Caco-2 (cell line): ENCODE results near the gene TBX4. TPM values are rescaled to one million over a fixed set of nuclear protein-coding genes. Genes with fewer than 3 reads are reported as not detected.
A peak's percentile ranks its signal among the peaks of the same experiment; 100 is the strongest.

Experiments
- BruUV-seq: library from RNA; stranded (reverse); fragments of 400-500 nt; replicated peaks from 2 replicates; lab custom pipeline; 2021; lab: Mats Ljungman, UMichigan
- CTCF ChIA-PET: fragments of 300-600 bp; sonication (Branson Sonifier 250); formaldehyde crosslinking; loops from one replicate; lab custom pipeline; 2022; ENCODE audit warnings: antibody characterized with exemption; lab: Charles Lee
- POLR2A ChIA-PET: fragments of 300-600 bp; sonication (Branson Sonifier 250); formaldehyde crosslinking; loops from one replicate; lab custom pipeline; 2022; ENCODE audit warnings: antibody characterized with exemption; lab: Charles Lee
- DNase-seq, 2 experiments: peaks; one replicate each; pipeline versions ENCODE4 v3.0.0 to v3.0.0-alpha.2; 2020 to 2022
- H3K27me3 ChIP-seq: replicated peaks from 2 replicates; pipeline ENCODE4 v1.6.0; 2011; ENCODE audit warnings: low read length; ENCODE audit not compliant: control insufficient read depth, insufficient read depth
- H3K36me3 ChIP-seq: 2 replicates; pipeline ENCODE4 v1.5.1; 2011; ENCODE audit warnings: low read length; ENCODE audit not compliant: control insufficient read depth, insufficient read depth
- H3K4me1 ChIP-seq: fragments of 250-450 bp; sonication (Bioruptor Pico); 2 replicates; pipeline ENCODE4 v1.5.1; 2020; ENCODE audit warnings: mild to moderate bottlenecking
- H3K4me3 ChIP-seq: 2 replicates; pipeline ENCODE4 v1.5.1; 2011; ENCODE audit warnings: low read depth, mild to moderate bottlenecking, control low read depth, low read length
- H3K9me3 ChIP-seq: fragments of 250-450 bp; sonication (Bioruptor Pico); 2 replicates; pipeline ENCODE4 v1.5.1; 2020; ENCODE audit warnings: mild to moderate bottlenecking, moderate library complexity
- H3K27ac Mint-ChIP-seq: one replicate; pipeline ENCODE4 v1.8.0; 2022; ENCODE audit warnings: mixed read lengths; ENCODE audit not compliant: unreplicated experiment
- H3K27me3 Mint-ChIP-seq: one replicate; pipeline ENCODE4 v1.8.0; 2022; ENCODE audit warnings: mixed read lengths; ENCODE audit not compliant: insufficient read depth, unreplicated experiment
- H3K36me3 Mint-ChIP-seq: one replicate; pipeline ENCODE4 v1.8.0; 2022; ENCODE audit warnings: mild to moderate bottlenecking, mixed read lengths; ENCODE audit not compliant: insufficient read depth, unreplicated experiment
- H3K4me1 Mint-ChIP-seq: one replicate; pipeline ENCODE4 v1.8.0; 2022; ENCODE audit warnings: low read depth, mixed read lengths; ENCODE audit not compliant: unreplicated experiment
- H3K4me3 Mint-ChIP-seq: one replicate; pipeline ENCODE4 v1.8.0; 2022; ENCODE audit warnings: mild to moderate bottlenecking, moderate library complexity, mixed read lengths; ENCODE audit not compliant: unreplicated experiment
- H3K9me3 Mint-ChIP-seq: one replicate; pipeline ENCODE4 v1.8.0; 2022; ENCODE audit warnings: mixed read lengths; ENCODE audit not compliant: unreplicated experiment
- intact Hi-C: fragments of 100-400 bp; cut with micrococcal nuclease; formaldehyde crosslinking; loops from one replicate; pipeline ENCODE4 v1.10.0; 2022; ENCODE audit not compliant: unreplicated experiment
- total RNA-seq: library from RNA; stranded (reverse); gene quantifications from 2 replicates; pipeline ENCODE4 v1.2.3, GENCODE V29; 2022
- TF ChIP-seq, protein P1 (sequence below), 2 experiments: fragments of 200-600 bp in 1 of 2; IDR thresholded peaks; 1 replicate in 1 of 2; 2 replicates in 1 of 2; pipeline versions ENCODE4 v1.5.1 to v1.8.0; 2011 to 2022; ENCODE audit warnings: antibody characterized with exemption in 1 of 2, control low read depth in 1 of 2, inconsistent platforms in 1 of 2, low read depth in 1 of 2, low read length in 1 of 2, mild to moderate bottlenecking in 1 of 2, moderate library complexity in 1 of 2; ENCODE audit not compliant: insufficient read depth in 1 of 2, severe bottlenecking in 1 of 2, unreplicated experiment in 1 of 2

TBX4 gene
- total RNA-seq, 1 experiment from 2014 or later, result 2.5 TPM

DNA sequence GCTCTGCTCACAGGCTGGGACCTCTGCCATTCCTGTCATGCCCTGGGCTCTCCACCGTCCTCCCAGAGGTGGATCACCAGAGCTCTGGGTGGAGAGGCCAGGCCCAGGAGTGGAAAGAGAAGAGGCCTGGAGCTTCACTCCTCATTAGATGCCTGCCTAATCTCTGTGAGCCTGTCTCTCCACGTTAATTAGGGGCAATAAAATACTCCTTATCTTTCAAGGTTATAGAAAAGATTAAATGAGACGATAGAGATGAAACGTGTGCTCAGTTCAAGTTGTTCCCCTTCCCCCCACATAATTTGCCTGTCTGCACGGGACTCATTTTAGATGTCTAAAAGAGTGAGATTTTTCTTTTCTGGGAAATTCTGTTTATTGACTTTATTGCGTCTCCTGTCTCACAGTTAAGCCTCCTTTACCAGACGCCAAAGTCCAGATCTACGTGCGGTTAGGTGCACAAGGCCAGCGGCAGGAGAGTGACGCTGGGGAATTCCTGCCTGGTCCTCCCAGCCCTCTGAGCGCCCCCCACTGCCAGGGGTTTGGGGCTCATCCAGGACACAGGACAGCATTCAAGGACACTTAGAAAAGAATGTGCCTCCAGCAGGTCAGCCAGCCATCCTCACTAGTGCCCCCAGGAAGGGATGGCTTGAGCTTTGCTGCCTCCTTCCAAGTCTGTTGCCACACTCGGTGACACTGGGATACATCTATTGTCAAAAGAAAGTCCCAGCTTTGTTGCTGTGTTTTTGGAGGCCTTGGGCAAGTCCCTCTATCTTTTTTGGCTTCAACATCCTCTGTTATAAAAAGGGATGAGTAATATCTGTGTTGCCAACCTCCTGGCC, 42.3 kb downstream of the TBX4 start:
- intact Hi-C loops, result loop anchor here (1.0 to 2.0 kb wide), 3 partner anchors 16 to 56 kb away; no protein-coding TSS in a partner anchor
- Histone ChIP-seq H3K9me3 (no peaks in the 10 kb centered on the region), H3K27me3 (no peaks in the 10 kb centered on the region), H3K36me3 (no peaks in the 10 kb centered on the region), H3K4me3 (no peak overlapping the region), H3K4me1 (peaks cover 50% of the 10 kb centered on the region)
- POLR2A ChIA-PET, result interaction anchor here (0.6 kb wide), 1 partner anchor 82 kb away, joined by 4 read pairs; no protein-coding TSS in a partner anchor
- H3K4me1 Mint-ChIP-seq, result peaks cover 33% of the 10 kb centered on the region
- TF ChIP-seq, protein P1, sequence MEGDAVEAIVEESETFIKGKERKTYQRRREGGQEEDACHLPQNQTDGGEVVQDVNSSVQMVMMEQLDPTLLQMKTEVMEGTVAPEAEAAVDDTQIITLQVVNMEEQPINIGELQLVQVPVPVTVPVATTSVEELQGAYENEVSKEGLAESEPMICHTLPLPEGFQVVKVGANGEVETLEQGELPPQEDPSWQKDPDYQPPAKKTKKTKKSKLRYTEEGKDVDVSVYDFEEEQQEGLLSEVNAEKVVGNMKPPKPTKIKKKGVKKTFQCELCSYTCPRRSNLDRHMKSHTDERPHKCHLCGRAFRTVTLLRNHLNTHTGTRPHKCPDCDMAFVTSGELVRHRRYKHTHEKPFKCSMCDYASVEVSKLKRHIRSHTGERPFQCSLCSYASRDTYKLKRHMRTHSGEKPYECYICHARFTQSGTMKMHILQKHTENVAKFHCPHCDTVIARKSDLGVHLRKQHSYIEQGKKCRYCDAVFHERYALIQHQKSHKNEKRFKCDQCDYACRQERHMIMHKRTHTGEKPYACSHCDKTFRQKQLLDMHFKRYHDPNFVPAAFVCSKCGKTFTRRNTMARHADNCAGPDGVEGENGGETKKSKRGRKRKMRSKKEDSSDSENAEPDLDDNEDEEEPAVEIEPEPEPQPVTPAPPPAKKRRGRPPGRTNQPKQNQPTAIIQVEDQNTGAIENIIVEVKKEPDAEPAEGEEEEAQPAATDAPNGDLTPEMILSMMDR (IDR thresholded peaks at IDR 0.05; ENCODE audit: insufficient read depth in 1 of 2, low read depth in 1 of 2, low read length in 1 of 2, severe bottlenecking in 1 of 2, unreplicated experiment in 1 of 2), result peak in 1 of 2 experiments; percentile 7
- no peaks in the 10 kb centered on the region for H3K36me3 Mint-ChIP-seq
- CTCF ChIA-PET, result interaction anchor here (1.0 to 1.2 kb wide), 2 partner anchors 30 to 33 kb away, joined by 3 to 5 read pairs; no protein-coding TSS in a partner anchor
- no peak overlapping the region for H3K27ac Mint-ChIP-seq
- H3K9me3 Mint-ChIP-seq, result no peaks in the 10 kb centered on the region
- no TSS peak for BruUV-seq
- peak; percentile 54 to 73 for DNase-seq
- H3K27me3 Mint-ChIP-seq, result no peaks in the 10 kb centered on the region
- no peak overlapping the region for H3K4me3 Mint-ChIP-seq

DNA sequence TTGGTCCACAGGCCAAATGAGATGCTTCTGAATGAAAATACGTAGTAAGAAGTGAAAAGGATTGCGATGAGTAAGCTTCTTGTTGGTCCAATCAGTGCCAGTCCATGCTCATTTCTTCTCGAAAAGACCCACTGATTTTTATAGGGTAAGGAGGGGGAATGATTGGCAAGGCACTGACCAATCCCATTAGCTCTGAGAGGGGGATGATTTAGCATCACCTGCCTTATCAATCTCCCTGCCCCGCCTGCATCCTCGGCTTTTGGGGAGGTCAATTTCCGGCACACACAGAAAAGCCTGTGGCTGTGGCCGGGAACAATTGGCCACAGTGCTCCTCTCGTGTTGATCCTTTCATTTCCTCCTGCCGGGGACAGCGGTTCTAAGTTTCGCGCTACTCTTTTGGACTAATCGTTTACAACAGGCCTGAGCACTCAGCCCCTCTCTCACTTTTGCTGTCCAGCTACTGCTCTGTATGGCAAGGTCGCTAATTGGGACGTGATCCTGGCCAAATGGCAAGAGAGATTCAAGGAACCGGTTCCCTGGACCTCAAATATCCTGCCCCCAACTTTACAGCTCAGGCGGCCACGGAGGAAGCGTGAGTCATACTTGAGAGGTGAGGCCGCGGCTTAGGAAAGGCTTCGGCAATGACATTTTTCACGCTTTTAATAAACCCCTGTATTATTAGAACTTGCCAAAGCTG, 43.1 kb downstream of the TBX4 start:
- no peak for DNase-seq
- Mint-ChIP-seq H3K27ac (peak overlapping the region; percentile 42), H3K9me3 (no peaks in the 10 kb centered on the region), H3K36me3 (no peaks in the 10 kb centered on the region), H3K4me3 (peak overlapping the region; percentile 38), H3K4me1 (peaks cover 25% of the 10 kb centered on the region), H3K27me3 (no peaks in the 10 kb centered on the region)
- no peaks in the 10 kb centered on the region for H3K27me3 ChIP-seq
- CTCF ChIA-PET, result interaction anchor here (1.0 kb wide), 1 partner anchor 30 kb away, joined by 3 read pairs; no protein-coding TSS in a partner anchor
- POLR2A ChIA-PET, result no interaction called here
- no TSS peak for BruUV-seq
- TF ChIP-seq, protein P1 (IDR thresholded peaks at IDR 0.05; ENCODE audit: insufficient read depth in 1 of 2, low read depth in 1 of 2, low read length in 1 of 2, severe bottlenecking in 1 of 2, unreplicated experiment in 1 of 2), result no peak
- peaks cover 42% of the 10 kb centered on the region for H3K4me1 ChIP-seq
- H3K4me3 ChIP-seq, result no peak overlapping the region
- intact Hi-C loops, result loop anchor here (2.0 kb wide), 2 partner anchors 15 to 55 kb away; no protein-coding TSS in a partner anchor
- no peaks in the 10 kb centered on the region for H3K36me3 ChIP-seq
- no peaks in the 10 kb centered on the region for H3K9me3 ChIP-seq
